Measurements from ENCODE around the gene SYT2.
"Not testable (repeated sequence)": the region's sequence is repeated elsewhere in the genome, so short reads cannot be mapped to it uniquely, and the experiment has no call there.

Gene SYT2

GRCh38 chr1:202624781-202625108, 85.5 kb downstream of the SYT2 start:
- WGBS (ENCODE audit: insufficient coverage, insufficient read length): 100% methylated on average over 1 of the region's 1 CpG
- H3K4me1 ChIP-seq (ENCODE audit: control insufficient read depth, insufficient read depth, low read length): peaks cover 4% of the 10 kb centered on the region

GRCh38 chr1:202624088-202624780, 86.0 kb downstream of the SYT2 start:
- Histone ChIP-seq H3K4me3 (ENCODE audit: low read length) (no peak overlapping the region), H3K36me3 (ENCODE audit: control insufficient read depth, insufficient read depth, low read length) (no peaks in the 10 kb centered on the region), H3K27ac (ENCODE audit: low read length) (no peak overlapping the region), H3K27me3 (ENCODE audit: control insufficient read depth, insufficient read depth, low read length) (no peaks in the 10 kb centered on the region), H3K4me1 (ENCODE audit: control insufficient read depth, insufficient read depth, low read length) (peaks cover 4% of the 10 kb centered on the region), H3K9me3 (ENCODE audit: control insufficient read depth, insufficient read depth, low read length) (no peaks in the 10 kb centered on the region)
- no peak for DNase-seq (ENCODE audit: low read depth, low spot score)
- WGBS (ENCODE audit: insufficient coverage, insufficient read length): 100% methylated on average over 5 of the region's 7 CpGs

More at GRCh38 chr1:202624781-202625108, 85.5 kb downstream of the SYT2 start:
- Histone ChIP-seq H3K36me3 (ENCODE audit: control insufficient read depth, insufficient read depth, low read length) (no peaks in the 10 kb centered on the region), H3K4me3 (ENCODE audit: low read length) (no peak overlapping the region), H3K27me3 (ENCODE audit: control insufficient read depth, insufficient read depth, low read length) (no peaks in the 10 kb centered on the region), H3K9me3 (ENCODE audit: control insufficient read depth, insufficient read depth, low read length) (no peaks in the 10 kb centered on the region), H3K27ac (ENCODE audit: low read length) (no peak overlapping the region)
- no peak for DNase-seq (ENCODE audit: low read depth, low spot score)

GRCh38 chr1:202623476-202623875, 86.8 kb downstream of the SYT2 start:
- DNase-seq (ENCODE audit: low read depth, low spot score); H3K27ac ChIP-seq (ENCODE audit: low read length); H3K4me1 ChIP-seq (ENCODE audit: control insufficient read depth, insufficient read depth, low read length); H3K27me3 ChIP-seq (ENCODE audit: control insufficient read depth, insufficient read depth, low read length); H3K4me3 ChIP-seq (ENCODE audit: low read length); H3K9me3 ChIP-seq (ENCODE audit: control insufficient read depth, insufficient read depth, low read length); H3K36me3 ChIP-seq (ENCODE audit: control insufficient read depth, insufficient read depth, low read length): not testable (repeated sequence)
- WGBS (ENCODE audit: insufficient coverage, insufficient read length): no CpG with 5 or more reads among the region's 12 CpGs

GRCh38 chr1:202623075-202623474, 87.2 kb downstream of the SYT2 start:
- Histone ChIP-seq H3K4me1 (ENCODE audit: control insufficient read depth, insufficient read depth, low read length) (peaks cover 4% of the 10 kb centered on the region), H3K27me3 (ENCODE audit: control insufficient read depth, insufficient read depth, low read length) (no peaks in the 10 kb centered on the region), H3K27ac (ENCODE audit: low read length) (no peak overlapping the region), H3K9me3 (ENCODE audit: control insufficient read depth, insufficient read depth, low read length) (no peaks in the 10 kb centered on the region), H3K4me3 (ENCODE audit: low read length) (no peak overlapping the region), H3K36me3 (ENCODE audit: control insufficient read depth, insufficient read depth, low read length) (no peaks in the 10 kb centered on the region)
- no peak for DNase-seq (ENCODE audit: low read depth, low spot score)
- WGBS (ENCODE audit: insufficient coverage, insufficient read length): no CpG with 5 or more reads among the region's 7 CpGs

- peaks cover 4% of the 10 kb centered on the region for H3K4me1 ChIP-seq (ENCODE audit: control insufficient read depth, insufficient read depth, low read length)
- no peak overlapping the region for H3K4me3 ChIP-seq (ENCODE audit: low read length)
- H3K36me3 ChIP-seq (ENCODE audit: control insufficient read depth, insufficient read depth, low read length): no peaks in the 10 kb centered on the region
- no peak overlapping the region for H3K27ac ChIP-seq (ENCODE audit: low read length)
- no CpG with 5 or more reads among the region's 8 CpGs for WGBS (ENCODE audit: insufficient coverage, insufficient read length)
- no peaks in the 10 kb centered on the region for H3K9me3 ChIP-seq (ENCODE audit: control insufficient read depth, insufficient read depth, low read length)
- DNase-seq (ENCODE audit: low read depth, low spot score): no peak
- H3K27me3 ChIP-seq (ENCODE audit: control insufficient read depth, insufficient read depth, low read length): no peaks in the 10 kb centered on the region
Measured at GRCh38 chr1:202622388-202622787, 87.9 kb downstream of the SYT2 start.

- no peak overlapping the region for H3K27ac ChIP-seq (ENCODE audit: low read length)
- WGBS (ENCODE audit: insufficient coverage, insufficient read length): no CpG with 5 or more reads among the region's 3 CpGs
- DNase-seq (ENCODE audit: low read depth, low spot score): no peak
- no peaks in the 10 kb centered on the region for H3K9me3 ChIP-seq (ENCODE audit: control insufficient read depth, insufficient read depth, low read length)
- no peaks in the 10 kb centered on the region for H3K36me3 ChIP-seq (ENCODE audit: control insufficient read depth, insufficient read depth, low read length)
- H3K27me3 ChIP-seq (ENCODE audit: control insufficient read depth, insufficient read depth, low read length): no peaks in the 10 kb centered on the region
- H3K4me1 ChIP-seq (ENCODE audit: control insufficient read depth, insufficient read depth, low read length): peaks cover 2% of the 10 kb centered on the region; the same call in 1 of the 2 replicates
- H3K4me3 ChIP-seq (ENCODE audit: low read length): no peak overlapping the region
Measured at GRCh38 chr1:202621446-202621845, 88.8 kb downstream of the SYT2 start.

GRCh38 chr1:202620036-202620435, 90.2 kb downstream of the SYT2 start:
- not testable (repeated sequence) for H3K9me3 ChIP-seq (ENCODE audit: control insufficient read depth, insufficient read depth, low read length); H3K36me3 ChIP-seq (ENCODE audit: control insufficient read depth, insufficient read depth, low read length); H3K27me3 ChIP-seq (ENCODE audit: control insufficient read depth, insufficient read depth, low read length); H3K4me3 ChIP-seq (ENCODE audit: low read length); DNase-seq (ENCODE audit: low read depth, low spot score); H3K27ac ChIP-seq (ENCODE audit: low read length); H3K4me1 ChIP-seq (ENCODE audit: control insufficient read depth, insufficient read depth, low read length)
- WGBS (ENCODE audit: insufficient coverage, insufficient read length): no CpG with 5 or more reads among the region's 2 CpGs

- no CpG with 5 or more reads among the region's 2 CpGs for WGBS (ENCODE audit: insufficient coverage, insufficient read length)
- Histone ChIP-seq H3K27me3 (ENCODE audit: control insufficient read depth, insufficient read depth, low read length) (no peaks in the 10 kb centered on the region), H3K27ac (ENCODE audit: low read length) (no peak overlapping the region), H3K4me1 (ENCODE audit: control insufficient read depth, insufficient read depth, low read length) (peaks cover 2% of the 10 kb centered on the region; the same call in 1 of the 2 replicates), H3K4me3 (ENCODE audit: low read length) (no peak overlapping the region), H3K9me3 (ENCODE audit: control insufficient read depth, insufficient read depth, low read length) (no peaks in the 10 kb centered on the region), H3K36me3 (ENCODE audit: control insufficient read depth, insufficient read depth, low read length) (no peaks in the 10 kb centered on the region)
- DNase-seq (ENCODE audit: low read depth, low spot score): no peak
Measured at GRCh38 chr1:202619505-202619904, 90.7 kb downstream of the SYT2 start.

- H3K27me3 ChIP-seq (ENCODE audit: control insufficient read depth, insufficient read depth, low read length); DNase-seq (ENCODE audit: low read depth, low spot score); H3K9me3 ChIP-seq (ENCODE audit: control insufficient read depth, insufficient read depth, low read length); H3K27ac ChIP-seq (ENCODE audit: low read length); H3K4me3 ChIP-seq (ENCODE audit: low read length); H3K36me3 ChIP-seq (ENCODE audit: control insufficient read depth, insufficient read depth, low read length); H3K4me1 ChIP-seq (ENCODE audit: control insufficient read depth, insufficient read depth, low read length): not testable (repeated sequence)
- no CpG with 5 or more reads among the region's 11 CpGs for WGBS (ENCODE audit: insufficient coverage, insufficient read length)
Measured at GRCh38 chr1:202619012-202619411, 91.2 kb downstream of the SYT2 start.

GRCh38 chr1:202616355-202616915, 93.8 kb downstream of the SYT2 start:
- H3K36me3 ChIP-seq (ENCODE audit: control insufficient read depth, insufficient read depth, low read length): no peaks in the 10 kb centered on the region
- H3K27me3 ChIP-seq (ENCODE audit: control insufficient read depth, insufficient read depth, low read length): no peaks in the 10 kb centered on the region
- no peaks in the 10 kb centered on the region for H3K4me1 ChIP-seq (ENCODE audit: control insufficient read depth, insufficient read depth, low read length)
- no CpG with 5 or more reads among the region's 13 CpGs for WGBS (ENCODE audit: insufficient coverage, insufficient read length)
- no peak overlapping the region for H3K27ac ChIP-seq (ENCODE audit: low read length)
- no peak for DNase-seq (ENCODE audit: low read depth, low spot score)
- no peak overlapping the region for H3K4me3 ChIP-seq (ENCODE audit: low read length)
- no peaks in the 10 kb centered on the region for H3K9me3 ChIP-seq (ENCODE audit: control insufficient read depth, insufficient read depth, low read length)
